ENCODE measurements around the gene OR51V1. TPM values are rescaled to one million over a fixed set of nuclear protein-coding genes. Genes with fewer than 3 reads are reported as not detected.

The OR51V1 gene
- total and polyA plus RNA-seq, 2 of the 13 experiments (the other 11 are each of a cell fraction or from before 2014, with no cell fraction given), result not detected

DNA sequence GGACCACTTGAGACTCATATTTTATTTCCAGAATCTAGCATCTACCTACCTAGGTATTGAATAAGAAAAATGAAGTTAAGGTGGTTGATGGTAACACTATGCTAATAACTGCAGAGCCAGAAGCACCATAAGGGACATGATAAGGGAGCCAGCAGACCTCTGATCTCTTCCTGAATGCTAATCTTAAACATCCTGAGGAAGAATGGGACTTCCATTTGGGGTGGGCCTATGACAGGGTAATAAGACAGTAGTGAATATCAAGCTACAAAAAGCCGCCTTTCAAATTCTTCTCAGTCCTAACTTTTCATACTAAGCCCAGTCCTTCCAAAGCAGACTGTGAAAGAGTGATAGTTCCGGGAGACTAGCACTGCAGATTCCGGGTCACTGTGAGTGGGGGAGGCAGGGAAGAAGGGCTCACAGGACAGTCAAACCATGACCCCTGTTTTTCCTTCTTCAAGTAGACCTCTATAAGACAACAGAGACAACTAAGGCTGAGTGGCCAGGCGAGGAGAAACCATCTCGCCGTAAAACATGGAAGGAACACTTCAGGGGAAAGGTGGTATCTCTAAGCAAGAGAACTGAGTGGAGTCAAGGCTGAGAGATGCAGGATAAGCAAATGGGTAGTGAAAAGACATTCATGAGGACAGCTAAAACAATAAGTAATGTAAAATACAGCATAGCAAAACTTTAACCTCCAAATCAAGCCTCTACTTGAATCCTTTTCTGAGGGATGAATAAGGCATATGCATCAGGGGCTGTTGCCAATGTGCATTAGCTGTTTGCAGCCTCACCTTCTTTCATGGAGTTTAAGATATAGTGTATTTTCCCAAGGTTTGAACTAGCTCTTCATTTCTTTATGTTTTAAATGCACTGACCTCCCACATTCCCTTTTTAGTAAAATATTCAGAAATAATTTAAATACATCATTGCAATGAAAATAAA, 24.3 kb upstream of the OR51V1 start:
- Histone ChIP-seq H3K27me3 (ENCODE audit: control insufficient read depth in 1 of 2, insufficient read depth in 2 of 2, low read length in 2 of 2) (peaks cover 0 to 3% of the 10 kb centered on the region in 2 experiments; a peak in 1 of 5 replicates), H3K79me2 (ENCODE audit: insufficient read depth, low read length) (no peaks in the 10 kb centered on the region), H3K4me2 (ENCODE audit: low read depth, low read length) (no peak overlapping the region), H3K9me3 (ENCODE audit: low read length) (no peaks in the 10 kb centered on the region), H3K27ac (ENCODE audit: extremely low read length, insufficient read depth, low read length) (no peak overlapping the region), H4K20me1 (ENCODE audit: insufficient read depth, low read length) (no peaks in the 10 kb centered on the region), H2AFZ (ENCODE audit: low read length) (no peak overlapping the region), H3K4me1 (ENCODE audit: insufficient read depth, low read length) (no peaks in the 10 kb centered on the region), H3K4me3 (replicated peaks in 1 of 3; ENCODE audit: insufficient read depth in 1 of 3, low read depth in 2 of 3, low read length in 3 of 3) (no peak overlapping the region), H3K36me3 (replicated peaks in 1 of 2; ENCODE audit: control insufficient read depth in 1 of 2, insufficient read depth in 2 of 2, low read length in 2 of 2) (no peaks in the 10 kb centered on the region), H3K9ac (ENCODE audit: insufficient read depth, low read depth, low read length) (no peak overlapping the region)
- intact Hi-C loops (cut with micrococcal nuclease; ENCODE audit: unreplicated experiment) (no loop called here), in situ Hi-C loops (cut with HindIII; ENCODE audit: extremely low pct_ligation_motif_present, low pct_unique_long_range_greater_than_20kb) (no loop called here)
- 7% methylated on average over 6 of the region's 6 CpGs for WGBS (ENCODE audit: low lambda C conversion rate)
- DNase-seq (ENCODE audit: low spot score), result no peak
- ChIA-PET CTCF (ENCODE audit: low intra/inter-chr PET ratio, low total read pairs) (no interaction called here), POLR2A (no interaction called here)
- ATAC-seq, result no peak
- no TSS peak for BruUV-seq (replicated peaks)
- FAIRE-seq, result no peak
- TF ChIP-seq CC2D1A (CRISPR knock-in tag; IDR thresholded peaks at IDR 0.05) (no peak), U2AF2 (IDR thresholded peaks at IDR 0.05; ENCODE audit: low read depth, low read length) (no peak), SMAD3 (CRISPR knock-in tag; IDR thresholded peaks at IDR 0.05) (no peak), ATAD3A (CRISPR knock-in tag; IDR thresholded peaks at IDR 0.05) (no peak), ZNF264 (CRISPR knock-in tag; IDR thresholded peaks at IDR 0.05) (no peak), THYN1 (CRISPR knock-in tag; IDR thresholded peaks at IDR 0.05; ENCODE audit: borderline replicate concordance, low read depth) (no peak), RFX3 (CRISPR knock-in tag; IDR thresholded peaks at IDR 0.05) (no peak), ZHX1 (CRISPR knock-in tag; IDR thresholded peaks at IDR 0.05; ENCODE audit: low read depth) (no peak)
- TF ChIP-seq, protein P1, sequence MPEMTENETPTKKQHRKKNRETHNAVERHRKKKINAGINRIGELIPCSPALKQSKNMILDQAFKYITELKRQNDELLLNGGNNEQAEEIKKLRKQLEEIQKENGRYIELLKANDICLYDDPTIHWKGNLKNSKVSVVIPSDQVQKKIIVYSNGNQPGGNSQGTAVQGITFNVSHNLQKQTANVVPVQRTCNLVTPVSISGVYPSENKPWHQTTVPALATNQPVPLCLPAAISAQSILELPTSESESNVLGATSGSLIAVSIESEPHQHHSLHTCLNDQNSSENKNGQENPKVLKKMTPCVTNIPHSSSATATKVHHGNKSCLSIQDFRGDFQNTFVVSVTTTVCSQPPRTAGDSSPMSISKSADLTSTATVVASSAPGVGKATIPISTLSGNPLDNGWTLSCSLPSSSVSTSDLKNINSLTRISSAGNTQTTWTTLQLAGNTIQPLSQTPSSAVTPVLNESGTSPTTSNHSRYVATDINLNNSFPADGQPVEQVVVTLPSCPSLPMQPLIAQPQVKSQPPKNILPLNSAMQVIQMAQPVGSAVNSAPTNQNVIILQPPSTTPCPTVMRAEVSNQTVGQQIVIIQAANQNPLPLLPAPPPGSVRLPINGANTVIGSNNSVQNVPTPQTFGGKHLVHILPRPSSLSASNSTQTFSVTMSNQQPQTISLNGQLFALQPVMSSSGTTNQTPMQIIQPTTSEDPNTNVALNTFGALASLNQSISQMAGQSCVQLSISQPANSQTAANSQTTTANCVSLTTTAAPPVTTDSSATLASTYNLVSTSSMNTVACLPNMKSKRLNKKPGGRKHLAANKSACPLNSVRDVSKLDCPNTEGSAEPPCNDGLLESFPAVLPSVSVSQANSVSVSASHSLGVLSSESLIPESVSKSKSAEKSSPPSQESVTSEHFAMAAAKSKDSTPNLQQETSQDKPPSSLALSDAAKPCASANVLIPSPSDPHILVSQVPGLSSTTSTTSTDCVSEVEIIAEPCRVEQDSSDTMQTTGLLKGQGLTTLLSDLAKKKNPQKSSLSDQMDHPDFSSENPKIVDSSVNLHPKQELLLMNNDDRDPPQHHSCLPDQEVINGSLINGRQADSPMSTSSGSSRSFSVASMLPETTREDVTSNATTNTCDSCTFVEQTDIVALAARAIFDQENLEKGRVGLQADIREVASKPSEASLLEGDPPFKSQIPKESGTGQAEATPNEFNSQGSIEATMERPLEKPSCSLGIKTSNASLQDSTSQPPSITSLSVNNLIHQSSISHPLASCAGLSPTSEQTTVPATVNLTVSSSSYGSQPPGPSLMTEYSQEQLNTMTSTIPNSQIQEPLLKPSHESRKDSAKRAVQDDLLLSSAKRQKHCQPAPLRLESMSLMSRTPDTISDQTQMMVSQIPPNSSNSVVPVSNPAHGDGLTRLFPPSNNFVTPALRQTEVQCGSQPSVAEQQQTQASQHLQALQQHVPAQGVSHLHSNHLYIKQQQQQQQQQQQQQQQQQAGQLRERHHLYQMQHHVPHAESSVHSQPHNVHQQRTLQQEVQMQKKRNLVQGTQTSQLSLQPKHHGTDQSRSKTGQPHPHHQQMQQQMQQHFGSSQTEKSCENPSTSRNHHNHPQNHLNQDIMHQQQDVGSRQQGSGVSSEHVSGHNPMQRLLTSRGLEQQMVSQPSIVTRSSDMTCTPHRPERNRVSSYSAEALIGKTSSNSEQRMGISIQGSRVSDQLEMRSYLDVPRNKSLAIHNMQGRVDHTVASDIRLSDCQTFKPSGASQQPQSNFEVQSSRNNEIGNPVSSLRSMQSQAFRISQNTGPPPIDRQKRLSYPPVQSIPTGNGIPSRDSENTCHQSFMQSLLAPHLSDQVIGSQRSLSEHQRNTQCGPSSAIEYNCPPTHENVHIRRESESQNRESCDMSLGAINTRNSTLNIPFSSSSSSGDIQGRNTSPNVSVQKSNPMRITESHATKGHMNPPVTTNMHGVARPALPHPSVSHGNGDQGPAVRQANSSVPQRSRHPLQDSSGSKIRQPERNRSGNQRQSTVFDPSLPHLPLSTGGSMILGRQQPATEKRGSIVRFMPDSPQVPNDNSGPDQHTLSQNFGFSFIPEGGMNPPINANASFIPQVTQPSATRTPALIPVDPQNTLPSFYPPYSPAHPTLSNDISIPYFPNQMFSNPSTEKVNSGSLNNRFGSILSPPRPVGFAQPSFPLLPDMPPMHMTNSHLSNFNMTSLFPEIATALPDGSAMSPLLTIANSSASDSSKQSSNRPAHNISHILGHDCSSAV (CRISPR knock-in tag; IDR thresholded peaks at IDR 0.05; ENCODE audit: borderline replicate concordance), result no peak
- TF ChIP-seq, protein P2, sequence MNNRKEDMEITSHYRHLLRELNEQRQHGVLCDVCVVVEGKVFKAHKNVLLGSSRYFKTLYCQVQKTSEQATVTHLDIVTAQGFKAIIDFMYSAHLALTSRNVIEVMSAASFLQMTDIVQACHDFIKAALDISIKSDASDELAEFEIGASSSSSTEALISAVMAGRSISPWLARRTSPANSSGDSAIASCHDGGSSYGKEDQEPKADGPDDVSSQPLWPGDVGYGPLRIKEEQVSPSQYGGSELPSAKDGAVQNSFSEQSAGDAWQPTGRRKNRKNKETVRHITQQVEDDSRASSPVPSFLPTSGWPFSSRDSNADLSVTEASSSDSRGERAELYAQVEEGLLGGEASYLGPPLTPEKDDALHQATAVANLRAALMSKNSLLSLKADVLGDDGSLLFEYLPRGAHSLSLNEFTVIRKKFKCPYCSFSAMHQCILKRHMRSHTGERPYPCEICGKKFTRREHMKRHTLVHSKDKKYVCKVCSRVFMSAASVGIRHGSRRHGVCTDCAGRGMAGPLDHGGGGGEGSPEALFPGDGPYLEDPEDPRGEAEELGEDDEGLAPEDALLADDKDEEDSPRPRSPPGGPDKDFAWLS (CRISPR knock-in tag; IDR thresholded peaks at IDR 0.05; ENCODE audit: borderline replicate concordance), result no peak

Measured in HepG2 (cell line).